HG03025 (cell line): ENCODE measurements around the gene TSSC4.

ENCODE experiments used
- ATAC-seq: cut with Tn5 transposase; IDR thresholded peaks from one replicate; pipeline ENCODE4 v1.9.1; 2021; ENCODE audit warnings: mild to moderate bottlenecking, moderate library complexity; ENCODE audit not compliant: unreplicated experiment, low FRiP score

The TSSC4 gene

DNA sequence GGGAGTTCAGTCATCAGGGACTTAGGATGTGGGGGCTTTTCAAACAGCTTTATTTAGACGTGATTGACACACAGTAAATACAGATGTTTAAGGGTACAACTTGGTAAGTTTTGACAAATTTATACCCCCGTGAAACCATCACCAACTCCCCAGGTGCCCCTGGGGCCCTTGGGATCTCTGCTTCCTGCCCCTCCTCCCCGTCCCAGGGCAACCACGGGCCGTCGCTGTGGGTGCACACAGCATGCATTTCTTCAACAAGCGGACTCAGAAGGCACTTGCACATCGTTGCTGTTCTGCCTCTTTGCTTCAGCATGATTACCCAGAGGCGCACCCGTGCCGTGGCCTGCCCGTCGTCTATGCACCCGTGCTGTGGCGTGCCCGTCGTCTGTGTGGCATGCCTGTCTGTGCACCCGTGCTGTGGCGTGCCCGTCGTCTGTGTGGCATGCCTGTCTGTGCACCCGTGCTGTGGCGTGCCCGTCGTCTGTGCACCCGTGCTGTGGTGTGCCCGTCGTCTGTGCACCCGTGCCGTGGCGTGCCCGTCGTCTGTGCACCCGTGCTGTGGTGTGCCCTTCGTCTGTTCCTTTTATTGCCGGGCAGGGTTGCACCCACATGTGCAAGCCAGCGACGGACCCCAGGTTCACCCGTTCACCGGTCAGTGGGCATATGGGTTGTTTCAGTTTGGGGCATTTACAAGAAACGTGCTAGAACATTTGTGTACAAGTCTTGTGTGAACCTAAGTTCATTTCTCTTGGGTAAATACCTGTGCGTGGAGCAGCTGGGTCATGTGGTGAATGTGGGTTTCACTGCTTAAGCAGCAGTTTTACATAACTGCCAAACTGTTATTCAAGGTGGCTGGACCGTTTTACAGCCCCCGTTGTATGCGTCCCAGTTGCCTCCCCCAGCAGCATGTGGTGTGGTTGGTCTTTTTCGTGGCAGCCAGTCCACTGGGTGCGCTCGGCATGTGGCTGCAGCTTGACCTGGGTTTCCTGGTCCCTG, 15.1 kb upstream of the TSSC4 start:
- ATAC-seq, result no peak

GRCh38 chr11:2386591-2386990, 14.0 kb upstream of the TSSC4 start:
- ATAC-seq, result no peak

DNA sequence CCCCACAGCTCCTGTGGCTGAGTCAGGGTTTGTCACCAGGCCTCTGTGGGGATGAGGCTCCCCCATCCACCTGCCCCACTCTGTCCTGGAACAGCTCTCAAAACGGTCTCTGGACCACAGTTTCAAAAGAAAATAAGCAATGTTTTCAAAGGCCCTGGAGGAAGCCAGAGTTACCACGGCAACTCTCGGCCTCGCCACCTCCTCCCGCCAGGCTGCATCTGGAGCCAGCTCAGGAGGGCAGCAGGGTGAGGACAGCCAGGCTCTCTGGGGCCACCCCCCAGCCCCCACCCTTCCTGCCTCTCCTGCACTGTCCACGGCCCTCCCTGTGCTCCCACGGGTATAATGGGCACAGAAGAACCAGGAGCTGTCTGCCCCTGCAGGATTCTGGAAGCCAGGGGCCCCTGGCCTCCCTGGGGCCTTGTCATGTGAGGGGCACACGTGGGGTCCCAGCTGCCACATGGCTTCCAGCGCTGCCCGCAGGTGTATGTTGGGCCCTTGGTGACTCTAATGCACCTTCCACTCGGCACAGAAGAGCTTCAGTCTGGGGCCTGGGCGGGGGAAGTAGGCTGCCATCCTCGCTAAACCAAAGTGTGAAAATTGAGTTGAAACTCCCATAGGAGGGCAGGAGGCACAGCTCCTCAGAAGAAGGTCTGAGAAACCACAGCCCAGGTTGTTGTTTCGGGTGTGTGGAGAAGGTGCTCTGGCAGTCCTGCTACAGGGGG, 13.1 kb upstream of the TSSC4 start:
- ATAC-seq, result no peak

DNA sequence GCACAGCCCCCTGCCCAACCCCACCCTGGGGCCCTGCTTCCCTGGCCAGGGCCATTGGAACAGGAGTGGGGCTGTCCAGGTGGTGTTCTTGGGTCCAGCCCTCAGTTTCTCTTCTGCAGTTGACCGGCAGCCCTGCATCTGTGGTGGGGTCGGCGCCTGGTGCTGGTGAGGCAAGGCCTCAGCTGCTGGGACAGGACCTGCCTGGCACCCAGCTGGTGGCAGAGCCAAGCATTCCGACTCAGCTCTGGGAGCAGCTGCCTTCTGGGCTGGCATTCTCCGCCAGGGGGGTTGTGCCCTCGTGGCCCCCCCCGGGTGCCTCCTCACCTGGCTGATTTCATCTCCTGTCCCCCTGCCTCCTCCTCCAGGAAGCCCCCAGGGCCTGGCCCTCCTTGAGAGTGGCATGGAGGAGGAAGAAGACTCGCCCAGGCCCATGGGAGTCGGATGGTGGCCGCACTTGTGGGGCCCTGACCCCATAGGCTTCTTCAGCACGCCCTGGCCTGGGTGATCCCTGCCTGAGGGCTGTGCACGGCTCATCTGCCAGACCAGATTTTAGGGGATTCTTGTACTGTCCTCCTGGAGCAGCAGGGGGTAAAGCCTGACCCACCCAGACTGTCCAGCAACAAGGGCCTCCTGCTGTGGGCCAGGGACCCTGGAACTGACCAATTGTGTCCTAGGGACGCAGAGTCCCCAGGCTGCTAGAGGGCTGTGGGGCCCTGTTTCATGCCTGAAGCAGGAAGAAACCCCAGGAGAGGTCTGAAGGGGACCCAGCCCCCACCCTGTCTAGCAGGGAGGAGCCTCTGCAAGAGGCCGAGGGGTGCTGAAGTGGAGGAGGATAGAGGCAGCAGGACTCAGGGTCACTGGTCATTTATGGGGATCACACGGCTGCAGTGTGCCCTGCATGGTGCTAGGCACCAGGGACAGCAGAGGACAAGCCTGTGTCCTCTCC, 11.8 kb upstream of the TSSC4 start:
- no peak for ATAC-seq

- no peak for ATAC-seq
These were observed 11.0 kb upstream of the TSSC4 start for GRCh38 chr11:2389377-2390026.

GRCh38 chr11:2390091-2390724, 10.3 kb upstream of the TSSC4 start:
- no peak for ATAC-seq

DNA sequence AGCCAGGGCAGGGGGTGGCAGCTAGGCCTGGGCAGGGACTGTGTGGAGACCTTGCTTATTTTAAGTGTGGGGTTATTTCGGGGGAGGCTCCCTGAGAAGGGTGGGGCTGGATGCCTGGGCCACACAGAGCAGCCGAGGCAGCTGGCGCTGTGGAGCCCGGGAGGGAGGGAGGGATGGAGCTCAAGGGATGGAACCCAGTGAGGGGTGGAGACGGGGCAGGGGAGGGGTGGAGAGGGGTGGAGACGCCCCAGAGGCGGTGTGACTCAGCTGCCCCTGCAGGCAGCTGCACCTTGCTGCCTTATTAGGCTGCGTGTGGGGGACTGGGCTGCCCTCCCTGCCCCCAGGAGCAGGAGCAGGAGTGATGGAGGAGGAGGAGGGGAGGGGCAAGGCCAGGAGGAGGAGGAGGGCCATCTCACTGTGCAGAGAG, 9.8 kb upstream of the TSSC4 start:
- ATAC-seq, result no peak

GRCh38 chr11:2391181-2391975, 9.2 kb upstream of the TSSC4 start:
- ATAC-seq, result no peak

- no peak for ATAC-seq
These were observed 8.2 kb upstream of the TSSC4 start for GRCh38 chr11:2392241-2392959.

- ATAC-seq, result no peak
These were observed 7.3 kb upstream of the TSSC4 start for GRCh38 chr11:2393111-2393868.

GRCh38 chr11:2393941-2394817, 6.4 kb upstream of the TSSC4 start:
- no peak for ATAC-seq

- ATAC-seq, result no peak
These were observed 5.8 kb upstream of the TSSC4 start for GRCh38 chr11:2394818-2395105.

DNA sequence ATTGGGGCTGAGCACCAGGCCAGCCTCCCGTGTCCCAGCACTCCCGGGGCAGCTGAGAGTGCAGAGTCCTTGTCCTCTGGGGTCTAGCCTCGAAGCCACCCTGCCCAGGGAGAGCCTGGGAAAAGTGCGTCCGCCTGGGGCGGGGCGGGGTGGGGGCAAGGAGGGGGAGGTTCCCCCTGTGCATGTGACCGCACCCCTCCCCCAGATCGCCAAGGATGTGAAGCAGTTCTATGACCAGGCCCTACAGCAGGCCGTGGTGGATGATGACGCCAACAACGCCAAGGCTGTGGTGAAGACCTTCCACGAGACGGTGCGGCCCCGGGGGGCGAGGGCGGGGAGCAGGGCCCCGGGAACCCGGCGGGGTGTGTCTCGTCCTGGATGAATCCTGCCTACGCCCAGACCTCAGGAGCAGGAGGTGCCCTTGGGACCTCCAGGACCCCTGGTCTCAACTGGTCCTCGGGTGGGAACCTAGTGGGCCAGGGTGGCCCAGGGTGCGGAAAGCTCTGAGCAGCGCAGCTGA, 5.3 kb upstream of the TSSC4 start:
- no peak for ATAC-seq

DNA sequence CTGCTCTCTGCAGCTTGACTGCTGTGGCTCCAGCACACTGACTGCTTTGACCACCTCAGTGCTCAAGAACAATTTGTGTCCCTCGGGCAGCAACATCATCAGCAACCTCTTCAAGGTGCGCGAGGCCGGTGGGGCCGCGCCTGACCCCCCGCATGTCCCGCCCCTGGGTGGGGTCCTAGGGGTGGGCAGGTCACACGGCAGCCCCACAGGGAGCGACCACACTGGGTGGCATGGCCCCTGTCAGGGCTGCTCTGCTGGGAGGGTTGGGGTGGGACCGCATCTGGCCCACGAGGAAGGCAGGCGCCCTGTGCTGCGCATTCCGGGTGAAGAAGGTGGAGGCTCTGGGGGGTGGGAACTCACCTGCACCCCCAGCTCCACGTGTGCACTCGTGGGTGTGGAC, 4.7 kb upstream of the TSSC4 start:
- ATAC-seq, result no peak

DNA sequence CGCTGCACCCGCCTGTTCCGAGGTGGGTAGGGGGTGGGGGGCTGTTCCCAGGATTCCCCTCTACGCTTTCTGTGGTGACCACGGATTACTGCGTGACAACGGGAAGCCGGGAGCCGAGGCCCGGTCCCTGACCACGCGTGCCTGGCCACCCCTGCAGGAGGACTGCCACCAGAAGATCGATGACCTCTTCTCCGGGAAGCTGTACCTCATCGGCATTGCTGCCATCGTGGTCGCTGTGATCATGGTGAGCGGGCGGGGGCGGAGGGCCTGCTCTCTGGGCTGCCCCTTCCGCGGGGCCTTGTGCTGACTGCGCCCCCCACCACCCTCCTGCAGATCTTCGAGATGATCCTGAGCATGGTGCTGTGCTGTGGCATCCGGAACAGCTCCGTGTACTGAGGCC, 4.1 kb upstream of the TSSC4 start:
- no peak for ATAC-seq

- no peak for ATAC-seq
These were observed 3.5 kb upstream of the TSSC4 start for GRCh38 chr11:2397005-2397404.
